CD14-positive monocyte (primary cell): ENCODE results near the gene PARD6B. TPM values are rescaled to one million over a fixed set of nuclear protein-coding genes. Genes with fewer than 3 reads are reported as not detected.

Experiments
- DNase-seq, 3 donors: peaks; one replicate each; pipeline ENCODE4 v3.0.0-alpha.2; 2011 to 2022
- H2AFZ ChIP-seq: 2 replicates; pipeline ENCODE4 v1.6.0; 2012; ENCODE audit warnings: mild to moderate bottlenecking, low read depth, low read length, inconsistent platforms; ENCODE audit not compliant: insufficient read depth, poor library complexity, severe bottlenecking
- H3K27ac ChIP-seq, 2 donors: 1 replicate in 1 of 2; 2 replicates in 1 of 2; pipeline ENCODE4 v1.5.1; 2012 to 2013; ENCODE audit warnings: low read length in 2 of 2, control low read depth in 1 of 2, inconsistent platforms in 1 of 2, low read depth in 1 of 2, mild to moderate bottlenecking in 1 of 2
- H3K27me3 ChIP-seq, 2 donors: one replicate each; pipeline versions ENCODE4 v1.6.0 to v1.6.1; 2011 to 2013; ENCODE audit warnings: low read length in 2 of 2; ENCODE audit not compliant: control insufficient read depth in 2 of 2, insufficient read depth in 2 of 2
- H3K36me3 ChIP-seq, 2 donors: replicated peaks in 1 of 2; 1 replicate in 1 of 2; 2 replicates in 1 of 2; pipeline versions ENCODE4 v1.5.1 to v1.6.1; 2012 to 2013; ENCODE audit warnings: low read length in 2 of 2, control low read depth in 1 of 2, inconsistent platforms in 1 of 2, mild to moderate bottlenecking in 1 of 2; ENCODE audit not compliant: insufficient read depth in 2 of 2, control insufficient read depth in 1 of 2
- H3K4me1 ChIP-seq, 2 donors: 1 replicate in 1 of 2; 2 replicates in 1 of 2; pipeline versions ENCODE4 v1.5.1 to v1.6.1; 2012 to 2013; ENCODE audit warnings: low read length in 2 of 2, control low read depth in 1 of 2, inconsistent platforms in 1 of 2, mild to moderate bottlenecking in 1 of 2, moderate library complexity in 1 of 2; ENCODE audit not compliant: insufficient read depth in 2 of 2, control insufficient read depth in 1 of 2
- H3K4me2 ChIP-seq: replicated peaks from 2 replicates; pipeline ENCODE3; 2012; ENCODE audit warnings: low read length, moderate library complexity, mild to moderate bottlenecking; ENCODE audit not compliant: poor library complexity, severe bottlenecking; ENCODE audit errors: extremely low read depth
- H3K4me3 ChIP-seq, 3 experiments: fragments of 200-600 bp in 1 of 3; sonication (generic) in 1 of 3; replicated peaks in 1 of 3; 1 replicate in 2 of 3; 2 replicates in 1 of 3; pipeline ENCODE4 v1.5.1; 2011 to 2013; ENCODE audit warnings: low read length in 3 of 3, mild to moderate bottlenecking in 3 of 3, control low read depth in 2 of 3, low read depth in 2 of 3, inconsistent platforms in 1 of 3, moderate library complexity in 1 of 3
- H3K79me2 ChIP-seq: 2 replicates; pipeline ENCODE4 v1.6.0; 2012; ENCODE audit warnings: mild to moderate bottlenecking, control low read depth, inconsistent platforms, low read length, moderate library complexity; ENCODE audit not compliant: insufficient read depth
- H3K9ac ChIP-seq: 2 replicates; pipeline ENCODE4 v1.6.0; 2017; ENCODE audit warnings: low read length, mild to moderate bottlenecking; ENCODE audit not compliant: insufficient read depth, poor library complexity, severe bottlenecking
- H3K9me3 ChIP-seq, 2 donors: replicated peaks in 1 of 2; 1 replicate in 1 of 2; 2 replicates in 1 of 2; pipeline versions ENCODE4 v1.5.1 to v1.6.1; 2012 to 2013; ENCODE audit warnings: low read length in 2 of 2, control low read depth in 1 of 2; ENCODE audit not compliant: control insufficient read depth in 1 of 2, insufficient read depth in 1 of 2
- H4K20me1 ChIP-seq: 2 replicates; pipeline ENCODE4 v1.6.0; 2012; ENCODE audit warnings: mild to moderate bottlenecking, low read length, control low read depth, moderate library complexity; ENCODE audit not compliant: insufficient read depth
- H3K27ac Mint-ChIP-seq, 7 donors: one replicate each; pipeline ENCODE4 v1.8.0; 2020; ENCODE audit warnings: mild to moderate bottlenecking in 7 of 7, mixed read lengths in 7 of 7, moderate library complexity in 6 of 7, inconsistent platforms in 2 of 7
- H3K27me3 Mint-ChIP-seq, 3 donors: one replicate each; pipeline ENCODE4 v1.8.0; 2021 to 2022; ENCODE audit warnings: low read depth in 3 of 3, mild to moderate bottlenecking in 3 of 3, mixed read lengths in 3 of 3, moderate library complexity in 3 of 3, inconsistent platforms in 1 of 3
- H3K36me3 Mint-ChIP-seq, 2 donors: one replicate each; pipeline ENCODE4 v1.8.0; 2020; ENCODE audit warnings: mixed read lengths in 2 of 2, inconsistent platforms in 1 of 2, mild to moderate bottlenecking in 1 of 2
- H3K4me1 Mint-ChIP-seq: one replicate; pipeline ENCODE4 v1.8.0; 2020; ENCODE audit warnings: mild to moderate bottlenecking, mixed read lengths
- H3K4me3 Mint-ChIP-seq, 2 donors: one replicate each; pipeline ENCODE4 v1.8.0; 2020; ENCODE audit warnings: mild to moderate bottlenecking in 2 of 2, mixed read lengths in 2 of 2, moderate library complexity in 1 of 2
- H3K9me3 Mint-ChIP-seq, 7 donors: one replicate each; pipeline ENCODE4 v1.8.0; 2020 to 2022; ENCODE audit warnings: mixed read lengths in 7 of 7, mild to moderate bottlenecking in 6 of 7, moderate library complexity in 6 of 7, inconsistent platforms in 2 of 7
- CTCF ChIP-seq: fragments of 200-600 bp; IDR thresholded peaks from one replicate; pipeline ENCODE4 v1.8.0; 2022; ENCODE audit warnings: antibody characterized with exemption, mild to moderate bottlenecking
- WGBS: methylation state at CpG from one replicate; pipeline ENCODE4 v1.1.5; 2013; ENCODE audit warnings: missing lambda C conversion rate; ENCODE audit not compliant: insufficient coverage; 5-methylcytosine and 5-hydroxymethylcytosine counted together
- intact Hi-C, 2 donors: fragments of 100-400 bp; cut with micrococcal nuclease; formaldehyde crosslinking; loops; one replicate each; pipeline versions ENCODE4 v1.15.0 to v1.15.1; 2023
- polyA plus RNA-seq, 3 donors: library from polyadenylated mRNA; depleted of rRNA in 1 of 3; unstranded in 2 of 3; stranded (reverse) in 1 of 3; fragments of 300-500 nt in 2 of 3; fragments of >200 nt in 1 of 3; fragmentation: Illumina TruSeq in 2 of 3; gene quantifications; 1 replicate in 2 of 3; 2 replicates in 1 of 3; pipeline ENCODE4 v1.2.3, GENCODE V29; 2012 to 2021

Gene PARD6B
- polyA plus RNA-seq, 3 donors = 0.04 to 0.13 (median 0.13) TPM

GRCh38 chr20:50743087-50743486, 11.7 kb downstream of the PARD6B start:
- Mint-ChIP-seq H3K4me1 (peaks cover 5% of the 10 kb centered on the region), H3K4me3 (no peak overlapping the region), H3K9me3 (no peaks in the 10 kb centered on the region), H3K27ac (no peak overlapping the region), H3K27me3 (no peaks in the 10 kb centered on the region), H3K36me3 (no peaks in the 10 kb centered on the region)
- Histone ChIP-seq H3K27ac (no peak overlapping the region), H3K4me3 (no peak overlapping the region), H3K4me2 (no peak overlapping the region), H3K27me3 (no peaks in the 10 kb centered on the region), H3K79me2 (no peaks in the 10 kb centered on the region), H3K9ac (no peak overlapping the region), H2AFZ (no peak overlapping the region), H3K36me3 (no peaks in the 10 kb centered on the region), H3K4me1 (peaks cover 0 to 3% of the 10 kb centered on the region in 2 donors), H4K20me1 (no peaks in the 10 kb centered on the region), H3K9me3 (no peaks in the 10 kb centered on the region)
- no peak for DNase-seq
- intact Hi-C loops = no loop called here
- WGBS = 97% methylated on average over 3 of the region's 4 CpGs
- TF ChIP-seq CTCF = no peak

GRCh38 chr20:50744143-50744792, 12.9 kb downstream of the PARD6B start:
- intact Hi-C loops = no loop called here
- H2AFZ ChIP-seq = no peak overlapping the region
- no peak for TF ChIP-seq CTCF

More at GRCh38 chr20:50744143-50744792, 12.9 kb downstream of the PARD6B start:
- Mint-ChIP-seq H3K4me3 (no peak overlapping the region), H3K4me1 (peaks cover 5% of the 10 kb centered on the region), H3K27ac (no peak overlapping the region), H3K9me3 (no peaks in the 10 kb centered on the region), H3K36me3 (no peaks in the 10 kb centered on the region), H3K27me3 (no peaks in the 10 kb centered on the region)
- no peaks in the 10 kb centered on the region for H3K9me3 ChIP-seq
- no peak overlapping the region for H3K4me2 ChIP-seq
- 94% methylated on average over 13 of the region's 15 CpGs for WGBS
- DNase-seq = no peak
- no peaks in the 10 kb centered on the region for H3K36me3 ChIP-seq
- no peaks in the 10 kb centered on the region for H3K79me2 ChIP-seq
- no peaks in the 10 kb centered on the region for H4K20me1 ChIP-seq
- no peaks in the 10 kb centered on the region for H3K27me3 ChIP-seq
- no peak overlapping the region for H3K27ac ChIP-seq
- H3K4me1 ChIP-seq = peaks cover 0 to 3% of the 10 kb centered on the region in 2 donors
- no peak overlapping the region for H3K4me3 ChIP-seq
- no peak overlapping the region for H3K9ac ChIP-seq
